Caki2 (cell line): Measurements from ENCODE around the gene ACTG2. TPM values are rescaled to one million over a fixed set of nuclear protein-coding genes. Genes with fewer than 3 reads are reported as not detected.
"Not testable (repeated sequence)": the region's sequence is repeated elsewhere in the genome, so short reads cannot be mapped to it uniquely, and the experiment has no call there.

Source experiments
- DNase-seq: peaks from one replicate; pipeline ENCODE4 v3.0.0-alpha.2; 2015; ENCODE audit warnings: low read depth
- in situ Hi-C: cut with HindIII; loops from 2 replicates; pipeline ENCODE4 v1.10.0; 2016; ENCODE audit warnings: low sequenced_read_pairs, low pct_unique_long_range_greater_than_20kb, mixed read lengths
- total RNA-seq: library from RNA; depleted of rRNA; stranded (reverse); fragments of >200 nt; shearing (Covaris generic); gene quantifications from 2 replicates; pipeline ENCODE4 v1.2.3, GENCODE V29; 2014; ENCODE audit warnings: low replicate concordance

The ACTG2 gene
- total RNA-seq, 1 experiment from 2014 or later, result not detected

DNA sequence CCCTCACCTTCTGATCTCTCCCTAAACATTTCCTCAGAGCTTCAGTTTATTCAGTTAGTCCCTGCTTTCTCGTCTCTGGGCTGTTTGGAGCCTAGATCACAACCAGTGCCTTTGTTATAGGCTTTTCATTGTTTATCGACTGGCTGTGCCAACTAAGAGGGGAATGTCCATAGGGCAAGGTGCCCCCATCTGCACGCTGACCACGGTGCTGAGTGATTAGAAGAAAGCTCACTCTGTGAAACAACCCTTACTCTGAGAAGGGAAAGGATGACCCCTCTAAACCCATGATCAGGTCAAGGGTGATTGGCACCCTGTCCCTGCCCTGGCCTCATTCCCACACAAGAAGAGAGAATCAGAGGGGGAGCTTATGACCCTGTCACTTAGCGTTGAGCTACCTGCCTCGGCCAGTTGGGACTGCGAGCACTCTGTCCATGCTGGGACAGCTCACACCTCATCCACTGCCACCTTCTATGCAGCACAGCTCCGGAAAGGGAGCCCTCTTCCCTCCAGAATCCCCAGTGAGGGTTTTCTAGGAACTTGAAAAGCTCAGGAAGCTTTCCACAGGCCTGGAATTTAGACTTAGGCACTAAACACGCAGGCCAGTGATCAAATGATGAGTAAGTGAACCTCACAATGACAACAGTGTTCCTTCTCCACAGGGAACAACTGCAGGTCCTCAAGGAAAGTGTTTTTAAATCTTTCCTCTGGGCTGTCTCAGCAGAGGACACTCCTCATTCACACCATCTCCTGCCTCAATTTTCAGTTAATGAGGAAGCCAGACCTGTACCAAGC is 2.3 kb upstream of the ACTG2 start:
- no peak for DNase-seq
- in situ Hi-C loops, result no loop called here

DNA sequence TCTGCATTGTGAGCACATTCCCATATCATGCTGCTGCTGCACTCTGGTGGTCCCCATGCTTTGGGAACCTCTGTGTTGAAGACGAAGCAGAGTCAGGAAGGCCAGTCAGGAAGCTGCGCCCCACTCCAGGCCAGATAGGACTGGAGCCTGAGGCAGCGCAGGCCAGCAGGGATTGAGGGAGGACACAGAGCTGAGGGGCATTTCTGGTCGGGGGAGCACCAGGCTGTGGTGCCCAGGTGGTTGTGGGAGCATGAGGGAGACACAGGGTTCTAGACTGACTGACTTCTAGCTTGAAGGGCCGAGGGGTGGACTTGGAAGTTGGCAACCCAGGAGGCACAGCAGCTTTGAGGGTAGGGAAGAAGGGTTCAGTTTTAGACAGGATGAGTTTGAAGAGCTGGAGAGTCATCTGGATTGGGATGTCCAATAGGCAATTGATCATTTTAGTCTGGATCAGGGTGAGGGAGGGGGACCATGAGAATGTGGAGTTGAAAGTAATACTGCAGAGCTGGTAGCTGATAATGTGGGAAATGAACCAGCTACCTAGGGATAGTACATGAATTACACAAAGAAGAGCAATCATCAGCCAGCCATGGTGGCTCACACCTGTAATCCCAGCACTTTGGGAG is 1.4 kb upstream of the ACTG2 start:
- in situ Hi-C loops, result no loop called here
- DNase-seq, result no peak

DNA sequence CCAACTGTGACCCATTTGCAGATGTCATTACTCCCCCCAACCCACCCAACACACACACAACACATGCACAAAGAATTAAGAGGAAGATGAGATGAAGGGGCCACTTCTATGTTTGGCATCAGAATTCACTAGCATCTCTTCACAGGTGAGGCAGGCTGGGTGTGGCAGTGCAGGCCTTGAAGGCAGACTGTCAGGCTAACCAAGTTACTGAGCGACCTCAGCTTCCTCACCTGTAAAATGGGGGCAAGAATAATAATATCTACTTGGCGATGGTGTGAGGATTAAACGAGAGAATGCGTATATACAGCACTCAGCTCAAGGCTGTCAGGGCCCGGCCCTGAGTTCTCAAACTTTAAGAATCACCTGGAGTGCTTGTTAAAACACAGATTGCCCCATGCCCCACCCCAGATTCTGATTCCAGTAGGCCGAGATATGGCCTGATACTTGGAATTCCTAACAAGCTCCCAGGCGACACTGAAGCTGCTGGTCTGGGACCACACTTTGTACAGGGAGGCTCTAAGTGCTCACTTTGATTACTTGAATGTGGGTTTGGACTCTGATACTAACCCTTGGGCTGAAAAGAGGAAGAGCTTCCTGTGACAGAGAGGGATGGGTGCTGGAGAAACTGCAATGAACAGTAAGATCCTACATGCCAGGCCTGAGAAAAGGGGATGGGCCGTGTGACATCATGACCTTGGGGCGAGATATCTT is 1.1 kb downstream of the ACTG2 start:
- in situ Hi-C loops, result no loop called here
- DNase-seq, result no peak

DNA sequence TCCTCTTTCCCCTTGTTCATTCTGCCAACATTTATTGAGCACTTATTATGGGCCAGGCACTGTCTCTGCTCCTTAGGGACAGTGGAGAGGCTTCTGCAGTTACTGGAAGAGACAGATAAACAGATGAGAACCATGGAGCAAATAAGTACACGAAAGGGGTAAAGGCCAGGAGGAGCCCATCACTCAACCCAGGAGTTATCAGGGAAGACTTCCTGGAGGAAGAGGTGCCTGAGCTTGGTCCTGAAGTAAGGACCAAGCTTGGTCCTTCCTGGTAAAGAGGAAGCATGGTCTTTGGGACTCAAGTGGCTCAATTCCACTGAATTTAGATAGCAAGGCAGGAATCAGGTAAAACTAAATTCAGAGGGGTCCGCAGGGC is 1.7 kb downstream of the ACTG2 start:
- in situ Hi-C loops, result no loop called here
- DNase-seq, result no peak

DNA sequence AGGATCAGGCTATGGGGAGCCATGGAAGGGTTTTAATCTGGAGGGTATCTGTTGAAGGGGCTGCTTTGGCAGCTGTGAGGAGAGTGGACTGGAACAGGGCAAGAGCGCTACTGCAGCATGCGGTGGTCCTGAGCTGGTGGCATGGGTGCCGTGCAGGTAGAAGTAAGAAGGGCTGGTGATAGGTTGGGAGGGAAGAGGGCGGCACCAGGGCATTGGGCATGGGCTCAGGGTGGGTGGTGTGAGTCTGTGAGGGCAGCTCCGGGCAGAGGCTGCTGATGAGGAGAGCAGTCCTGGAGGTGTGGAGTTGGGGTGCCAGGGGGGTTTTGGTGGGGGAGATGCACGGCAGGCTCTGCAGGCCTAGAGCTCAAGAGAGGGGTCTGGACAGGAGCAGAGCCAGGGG is 2.1 kb downstream of the ACTG2 start:
- in situ Hi-C loops, result no loop called here
- DNase-seq, result no peak

DNA sequence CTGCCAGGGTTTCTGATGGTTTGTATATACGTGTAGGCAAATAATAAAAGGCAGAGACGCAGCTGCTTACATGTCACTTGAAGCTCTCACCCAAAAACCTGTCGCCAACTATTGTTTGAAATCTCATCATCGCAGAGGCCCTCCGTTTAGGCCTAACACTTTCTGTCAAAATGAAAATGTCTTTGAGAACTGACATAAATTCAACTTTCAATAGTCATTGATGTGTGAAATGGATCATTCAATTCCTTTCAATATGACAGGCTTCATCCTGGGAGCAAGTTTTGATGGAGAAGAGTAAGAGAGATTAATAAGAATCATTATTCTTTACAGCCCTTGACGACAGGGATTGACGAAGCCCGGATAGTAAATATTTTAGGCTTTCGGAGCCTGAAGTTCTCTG is 2.7 kb downstream of the ACTG2 start:
- in situ Hi-C loops, result no loop called here
- DNase-seq, result no peak

DNA sequence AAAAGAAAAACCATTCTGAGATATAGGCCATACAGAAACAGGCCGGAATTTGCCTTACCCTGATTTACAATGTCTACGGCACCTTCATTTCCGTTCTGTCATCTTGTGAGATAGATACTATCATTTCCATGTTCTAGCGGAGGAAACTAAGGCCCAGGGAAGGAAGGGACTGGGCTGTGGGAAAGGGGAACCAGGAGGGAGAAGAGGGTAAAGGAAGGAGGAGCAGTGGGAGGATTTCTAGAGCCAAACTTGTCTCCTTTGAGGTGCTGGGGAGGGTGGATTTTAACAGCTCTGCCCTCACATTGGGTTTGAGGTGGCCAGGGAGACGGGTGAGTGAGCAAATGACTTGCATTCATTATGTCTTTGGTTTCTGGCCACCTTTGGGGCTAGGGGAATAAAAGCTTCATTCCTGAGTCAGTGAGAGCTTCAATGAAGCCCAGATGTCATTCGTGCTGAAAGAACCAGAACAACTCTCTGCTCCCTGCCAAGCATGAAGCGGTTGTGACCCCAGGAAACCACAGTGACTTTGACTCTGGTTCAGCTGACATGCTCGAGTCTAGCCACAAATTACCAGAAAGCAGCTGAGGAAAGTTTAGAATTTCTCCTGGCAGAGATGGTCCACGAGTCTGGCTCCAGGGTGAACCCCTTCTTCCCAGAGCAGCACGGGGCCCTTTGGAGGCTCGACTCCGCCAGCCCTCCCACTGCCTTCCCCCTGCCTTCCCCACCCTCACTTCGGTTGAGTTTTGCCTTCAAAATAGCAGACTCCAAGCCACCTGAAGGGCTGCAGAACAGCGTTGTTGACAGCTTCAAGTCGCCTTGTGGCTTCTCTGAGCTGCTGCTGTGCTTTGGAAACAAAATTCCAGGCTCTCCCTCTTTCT is 3.8 kb downstream of the ACTG2 start:
- no peak for DNase-seq
- in situ Hi-C loops, result no loop called here

DNA sequence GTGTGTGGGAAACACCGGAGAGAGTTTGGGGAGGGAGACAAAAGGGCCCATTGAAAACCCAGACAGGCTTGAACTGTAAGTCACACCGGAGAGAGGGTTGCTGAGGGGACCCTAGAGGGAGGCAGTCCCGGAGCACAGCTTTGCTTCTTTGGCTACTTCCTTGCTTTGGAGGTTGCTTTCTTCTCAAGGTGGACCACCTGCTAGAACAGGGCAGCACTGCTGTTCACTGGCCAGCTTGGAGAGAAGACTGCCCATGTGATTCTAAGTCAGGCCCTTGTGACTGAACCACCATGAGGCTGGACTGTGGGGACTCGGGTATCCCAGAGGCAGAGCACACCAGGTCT is 4.4 kb downstream of the ACTG2 start:
- in situ Hi-C loops, result no loop called here
- DNase-seq, result no peak

DNA sequence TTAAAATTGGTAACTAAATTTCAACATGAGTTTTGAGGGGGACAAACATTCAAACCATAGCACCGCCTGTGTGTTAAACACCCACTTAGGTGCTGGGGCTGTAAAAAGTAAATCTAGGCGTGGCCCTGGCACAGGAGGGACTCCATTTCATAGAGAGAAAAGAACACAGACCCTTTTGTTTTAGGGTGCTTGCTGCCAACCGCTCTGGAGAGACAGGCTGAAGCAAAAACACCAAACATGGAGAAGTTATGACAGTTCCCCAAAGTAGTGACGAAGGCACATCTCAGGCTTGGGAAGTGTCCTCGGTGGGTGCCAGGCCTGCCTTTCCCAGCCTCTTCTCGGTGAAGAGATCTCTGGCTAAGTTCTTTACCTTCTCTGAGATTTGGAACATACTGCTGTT is 5.1 kb downstream of the ACTG2 start:
- DNase-seq, result no peak
- in situ Hi-C loops, result no loop called here

DNA sequence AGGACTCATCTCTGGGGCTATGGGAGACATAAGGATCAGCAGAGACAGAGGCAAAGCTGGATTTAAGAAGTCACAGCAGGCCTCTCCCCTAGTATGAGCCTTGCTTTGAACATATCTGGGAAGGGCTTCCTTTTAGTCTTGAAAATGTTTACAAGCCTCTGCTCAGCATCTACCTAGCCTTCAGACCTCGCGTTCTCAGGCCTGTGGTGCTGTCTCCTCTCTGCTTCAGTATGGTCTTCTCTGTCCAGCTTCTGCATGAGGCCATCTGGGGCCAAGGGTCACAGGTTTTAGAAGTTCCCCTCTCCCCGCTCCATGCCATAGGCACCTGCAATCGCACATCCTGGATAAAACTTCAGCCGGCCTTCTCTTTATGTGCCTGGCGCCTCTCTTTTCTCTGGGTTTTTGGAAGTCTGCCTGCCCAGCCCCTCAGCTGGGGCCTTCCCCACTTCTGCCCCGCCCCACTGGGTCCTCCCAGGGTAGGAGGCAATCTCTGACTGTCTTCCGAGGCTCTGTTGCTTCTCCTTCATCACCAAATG is 7.1 kb downstream of the ACTG2 start:
- DNase-seq, result no peak
- in situ Hi-C loops, result no loop called here

DNA sequence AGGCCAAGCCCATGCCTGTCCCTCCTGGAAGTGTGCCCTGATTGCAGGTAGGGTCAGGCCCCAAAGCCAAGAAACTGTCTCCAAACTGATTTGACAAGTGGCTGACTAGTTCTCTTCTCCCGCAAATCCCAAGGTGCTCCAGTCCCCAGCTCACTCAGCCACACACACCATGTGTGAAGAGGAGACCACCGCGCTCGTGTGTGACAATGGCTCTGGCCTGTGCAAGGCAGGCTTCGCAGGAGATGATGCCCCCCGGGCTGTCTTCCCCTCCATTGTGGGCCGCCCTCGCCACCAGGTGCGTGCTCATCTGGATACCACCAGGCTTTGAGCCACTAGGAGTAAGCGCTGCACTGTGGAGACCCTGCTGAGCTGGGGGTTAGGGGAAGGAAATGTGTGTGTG is 8.3 kb downstream of the ACTG2 start:
- in situ Hi-C loops, result no loop called here
- DNase-seq, result no peak

DNA sequence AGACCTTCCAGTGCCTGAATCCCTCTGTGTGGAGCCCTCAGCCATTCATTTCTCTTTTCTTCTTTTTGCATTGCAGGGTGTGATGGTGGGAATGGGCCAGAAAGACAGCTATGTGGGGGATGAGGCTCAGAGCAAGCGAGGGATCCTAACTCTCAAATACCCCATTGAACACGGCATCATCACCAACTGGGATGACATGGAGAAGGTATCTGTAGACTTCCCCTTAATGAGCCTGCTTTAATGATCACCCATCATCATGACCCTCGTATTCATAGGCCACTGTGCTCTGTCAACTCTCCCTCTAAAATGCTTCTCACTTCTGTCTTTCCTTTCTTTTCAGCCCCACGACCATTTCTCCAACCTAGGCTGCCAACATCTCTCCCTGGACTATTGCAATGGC is 9.5 kb downstream of the ACTG2 start:
- no peak for DNase-seq
- in situ Hi-C loops, result no loop called here

DNA sequence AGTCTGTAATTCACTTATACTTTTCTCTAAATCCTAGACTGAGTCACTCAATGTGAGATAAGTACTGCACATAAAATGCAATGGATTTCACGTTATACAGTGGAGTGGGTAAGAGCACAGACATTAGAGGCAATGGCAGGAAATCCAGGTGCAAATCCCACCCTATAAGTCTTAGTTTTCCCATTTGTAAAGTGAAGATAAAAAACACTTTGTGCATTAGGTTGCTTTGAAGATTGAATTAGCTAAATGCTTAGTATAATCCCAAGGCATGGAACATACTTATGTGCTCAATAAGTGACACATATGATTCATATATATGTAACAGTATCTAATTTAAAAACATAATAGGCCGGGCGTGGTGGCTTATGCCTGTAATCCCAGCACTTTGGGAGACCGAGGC is 10.5 kb downstream of the ACTG2 start:
- no peak for DNase-seq
- in situ Hi-C loops, result no loop called here

DNA sequence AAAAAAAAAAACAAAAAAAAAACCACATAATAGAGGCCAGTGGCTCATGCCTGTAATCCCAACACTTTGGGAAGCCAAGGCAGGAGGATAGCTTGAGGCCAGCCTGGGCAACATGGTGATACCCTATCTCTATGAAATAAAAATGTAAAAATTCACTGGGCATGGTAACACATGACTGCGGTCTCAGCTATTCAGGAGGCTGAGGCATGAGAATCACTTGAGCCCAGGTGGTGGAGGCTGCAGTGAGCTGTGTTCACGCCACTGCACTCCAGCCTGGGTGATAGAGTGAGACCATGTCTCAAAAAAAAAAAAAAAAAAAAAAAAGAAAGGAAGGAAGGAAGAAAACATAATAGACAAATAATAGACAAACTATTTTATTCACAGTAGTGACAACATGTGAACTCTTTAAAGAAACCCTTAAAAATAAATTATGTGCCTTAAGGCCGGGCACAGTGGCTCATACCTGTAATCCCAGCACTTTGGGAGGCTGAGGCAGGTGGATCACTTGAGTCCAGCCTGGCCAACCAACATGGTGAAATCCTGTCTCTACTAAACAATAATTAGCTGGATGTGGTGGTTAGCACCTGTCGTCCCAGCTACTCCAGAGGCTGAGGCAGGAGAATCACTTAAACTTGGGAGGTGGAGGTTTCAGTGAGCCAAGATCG is 11.3 kb downstream of the ACTG2 start:
- in situ Hi-C loops, DNase-seq: not testable (repeated sequence)

DNA sequence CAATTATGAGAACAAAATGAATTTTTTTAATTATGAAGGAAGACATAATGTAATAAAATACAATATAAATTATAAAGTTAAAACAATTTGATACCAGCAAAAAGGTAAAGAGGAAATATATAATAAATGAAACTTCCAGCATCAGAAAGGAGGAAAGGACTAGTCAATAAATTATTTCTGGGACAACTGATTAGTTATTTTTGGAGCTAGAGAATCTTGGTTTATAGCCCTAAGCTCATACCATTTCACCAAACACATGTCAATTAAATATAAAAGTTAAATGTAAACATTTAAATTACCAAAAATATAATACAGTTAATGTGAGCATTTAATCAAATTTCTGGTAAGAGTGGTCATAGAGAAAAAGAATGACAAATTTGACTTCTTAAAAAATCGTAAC is 12.1 kb downstream of the ACTG2 start:
- no peak for DNase-seq
- in situ Hi-C loops, result no loop called here

DNA sequence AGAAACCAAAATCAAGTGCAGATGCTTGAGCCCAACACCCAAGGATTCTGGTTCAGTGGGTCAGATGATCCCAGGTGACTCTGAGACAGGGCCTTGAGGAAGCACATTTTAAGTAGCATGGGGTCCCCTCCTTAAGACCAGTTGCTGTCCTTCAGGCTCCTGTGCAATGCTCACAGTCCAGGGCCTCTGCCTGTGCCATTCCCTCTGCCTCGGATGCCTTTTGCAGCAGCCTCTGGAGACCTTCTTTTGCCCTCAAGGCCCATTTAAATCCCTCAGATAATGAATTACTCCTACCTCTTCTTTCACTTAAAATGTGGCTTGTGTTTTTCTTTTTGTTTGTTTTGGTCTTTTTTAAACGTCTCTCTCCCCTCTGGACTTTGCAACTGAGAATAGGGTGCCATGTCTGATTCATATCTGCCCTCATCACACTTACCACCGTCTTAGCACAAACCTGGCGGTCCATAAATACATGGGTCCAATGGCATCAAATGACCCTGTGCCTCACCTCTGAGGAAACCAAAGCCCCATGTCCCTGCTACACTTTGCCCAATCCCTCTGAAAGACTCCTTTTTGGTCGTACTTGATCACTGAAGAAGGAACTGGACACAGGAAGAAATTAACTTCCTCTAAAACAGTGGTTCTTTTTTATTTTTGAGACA is 14.2 kb downstream of the ACTG2 start:
- DNase-seq, result no peak
- in situ Hi-C loops, result no loop called here

DNA sequence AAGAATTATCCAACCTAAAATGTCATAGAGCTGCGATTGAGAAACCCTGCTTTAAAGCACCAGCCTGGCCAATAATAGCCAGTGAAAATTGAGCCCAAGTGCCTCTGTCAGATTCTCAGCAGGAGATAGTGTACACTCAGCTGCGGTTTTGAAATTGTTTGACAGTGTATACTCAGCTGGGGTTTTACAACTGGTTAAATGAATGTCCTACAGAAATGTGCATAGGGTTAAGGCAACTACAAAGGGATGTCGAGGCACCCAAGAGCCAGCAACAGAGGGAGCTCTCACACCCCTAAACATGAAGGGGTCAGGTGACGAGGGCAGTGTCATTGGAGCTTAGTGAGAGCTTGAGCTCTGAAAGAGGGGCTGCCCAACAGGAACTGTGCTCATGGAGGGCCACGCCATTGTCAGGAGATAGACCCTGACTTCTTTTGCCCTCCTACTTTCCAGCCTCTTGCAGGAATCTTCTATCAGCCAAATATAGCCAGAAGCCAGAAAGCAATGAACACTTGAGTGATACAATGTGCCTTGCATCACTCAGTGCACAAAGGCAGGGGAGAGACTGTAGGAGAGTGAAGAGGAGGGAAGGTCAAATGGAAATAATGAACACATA is 15.1 kb downstream of the ACTG2 start:
- in situ Hi-C loops, result no loop called here
- no peak for DNase-seq
